Measurements from ENCODE around the gene KCNJ16. TPM values are rescaled to one million over a fixed set of nuclear protein-coding genes. Genes with fewer than 3 reads are reported as not detected.

KCNJ16 gene
- total and polyA plus RNA-seq, 9 of the 15 experiments (the other 6 are each of a cell fraction or from before 2014, with no cell fraction given): 0.01 to 0.75 (median 0.07) TPM; not detected in 4

DNA sequence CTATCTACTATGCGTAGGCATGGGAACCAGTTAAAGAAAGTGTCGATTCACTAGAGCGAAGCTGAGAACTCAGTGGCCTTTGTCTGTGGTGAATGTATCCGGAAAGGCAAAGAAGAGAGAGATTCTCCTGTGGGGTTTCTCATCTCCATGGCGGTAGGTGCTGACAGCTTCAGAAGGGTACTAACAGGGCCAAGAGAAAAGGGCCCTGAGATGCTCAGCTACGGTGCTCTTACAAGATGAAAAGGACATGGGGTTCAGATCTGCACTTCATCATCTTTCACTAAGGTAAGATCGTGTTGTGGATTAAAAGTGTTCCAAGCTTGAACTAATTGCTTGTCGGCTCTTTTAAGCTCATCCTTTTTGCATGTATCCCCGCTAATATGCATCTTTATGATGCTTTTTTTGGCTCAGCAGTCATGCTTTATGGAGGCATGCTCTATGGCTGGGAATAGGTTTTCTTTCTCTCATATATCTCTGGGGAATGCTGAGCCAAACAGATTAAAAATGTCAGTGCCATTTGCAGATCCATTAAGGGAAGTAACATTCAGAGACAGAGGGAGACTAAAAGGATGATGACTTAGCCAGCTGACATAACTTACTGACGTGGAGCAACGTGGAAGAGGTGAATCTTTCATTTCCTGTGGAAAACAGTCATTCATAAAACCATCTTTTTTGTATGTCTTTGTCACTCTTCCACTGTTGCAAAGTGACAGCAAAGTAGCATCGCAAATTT lies 29.9 kb downstream of the KCNJ16 start (continued):
- TF ChIP-seq, protein P1, sequence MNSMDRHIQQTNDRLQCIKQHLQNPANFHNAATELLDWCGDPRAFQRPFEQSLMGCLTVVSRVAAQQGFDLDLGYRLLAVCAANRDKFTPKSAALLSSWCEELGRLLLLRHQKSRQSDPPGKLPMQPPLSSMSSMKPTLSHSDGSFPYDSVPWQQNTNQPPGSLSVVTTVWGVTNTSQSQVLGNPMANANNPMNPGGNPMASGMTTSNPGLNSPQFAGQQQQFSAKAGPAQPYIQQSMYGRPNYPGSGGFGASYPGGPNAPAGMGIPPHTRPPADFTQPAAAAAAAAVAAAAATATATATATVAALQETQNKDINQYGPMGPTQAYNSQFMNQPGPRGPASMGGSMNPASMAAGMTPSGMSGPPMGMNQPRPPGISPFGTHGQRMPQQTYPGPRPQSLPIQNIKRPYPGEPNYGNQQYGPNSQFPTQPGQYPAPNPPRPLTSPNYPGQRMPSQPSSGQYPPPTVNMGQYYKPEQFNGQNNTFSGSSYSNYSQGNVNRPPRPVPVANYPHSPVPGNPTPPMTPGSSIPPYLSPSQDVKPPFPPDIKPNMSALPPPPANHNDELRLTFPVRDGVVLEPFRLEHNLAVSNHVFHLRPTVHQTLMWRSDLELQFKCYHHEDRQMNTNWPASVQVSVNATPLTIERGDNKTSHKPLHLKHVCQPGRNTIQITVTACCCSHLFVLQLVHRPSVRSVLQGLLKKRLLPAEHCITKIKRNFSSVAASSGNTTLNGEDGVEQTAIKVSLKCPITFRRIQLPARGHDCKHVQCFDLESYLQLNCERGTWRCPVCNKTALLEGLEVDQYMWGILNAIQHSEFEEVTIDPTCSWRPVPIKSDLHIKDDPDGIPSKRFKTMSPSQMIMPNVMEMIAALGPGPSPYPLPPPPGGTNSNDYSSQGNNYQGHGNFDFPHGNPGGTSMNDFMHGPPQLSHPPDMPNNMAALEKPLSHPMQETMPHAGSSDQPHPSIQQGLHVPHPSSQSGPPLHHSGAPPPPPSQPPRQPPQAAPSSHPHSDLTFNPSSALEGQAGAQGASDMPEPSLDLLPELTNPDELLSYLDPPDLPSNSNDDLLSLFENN (IDR thresholded peaks at IDR 0.05; ENCODE audit: low read depth in 2 of 2, low read length in 2 of 2): no peak
- TF ChIP-seq, protein P2, sequence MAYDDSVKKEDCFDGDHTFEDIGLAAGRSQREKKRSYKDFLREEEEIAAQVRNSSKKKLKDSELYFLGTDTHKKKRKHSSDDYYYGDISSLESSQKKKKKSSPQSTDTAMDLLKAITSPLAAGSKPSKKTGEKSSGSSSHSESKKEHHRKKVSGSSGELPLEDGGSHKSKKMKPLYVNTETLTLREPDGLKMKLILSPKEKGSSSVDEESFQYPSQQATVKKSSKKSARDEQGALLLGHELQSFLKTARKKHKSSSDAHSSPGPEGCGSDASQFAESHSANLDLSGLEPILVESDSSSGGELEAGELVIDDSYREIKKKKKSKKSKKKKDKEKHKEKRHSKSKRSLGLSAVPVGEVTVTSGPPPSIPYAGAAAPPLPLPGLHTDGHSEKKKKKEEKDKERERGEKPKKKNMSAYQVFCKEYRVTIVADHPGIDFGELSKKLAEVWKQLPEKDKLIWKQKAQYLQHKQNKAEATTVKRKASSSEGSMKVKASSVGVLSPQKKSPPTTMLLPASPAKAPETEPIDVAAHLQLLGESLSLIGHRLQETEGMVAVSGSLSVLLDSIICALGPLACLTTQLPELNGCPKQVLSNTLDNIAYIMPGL (CRISPR knock-in tag; IDR thresholded peaks at IDR 0.05): no peak
- TF ChIP-seq BRCA1 (IDR thresholded peaks at IDR 0.05) (no peak), BRCA1 (CRISPR knock-in tag; IDR thresholded peaks at IDR 0.05) (no peak), ZNF354B (CRISPR knock-in tag; IDR thresholded peaks at IDR 0.05) (no peak)
- TF ChIP-seq, protein P3, sequence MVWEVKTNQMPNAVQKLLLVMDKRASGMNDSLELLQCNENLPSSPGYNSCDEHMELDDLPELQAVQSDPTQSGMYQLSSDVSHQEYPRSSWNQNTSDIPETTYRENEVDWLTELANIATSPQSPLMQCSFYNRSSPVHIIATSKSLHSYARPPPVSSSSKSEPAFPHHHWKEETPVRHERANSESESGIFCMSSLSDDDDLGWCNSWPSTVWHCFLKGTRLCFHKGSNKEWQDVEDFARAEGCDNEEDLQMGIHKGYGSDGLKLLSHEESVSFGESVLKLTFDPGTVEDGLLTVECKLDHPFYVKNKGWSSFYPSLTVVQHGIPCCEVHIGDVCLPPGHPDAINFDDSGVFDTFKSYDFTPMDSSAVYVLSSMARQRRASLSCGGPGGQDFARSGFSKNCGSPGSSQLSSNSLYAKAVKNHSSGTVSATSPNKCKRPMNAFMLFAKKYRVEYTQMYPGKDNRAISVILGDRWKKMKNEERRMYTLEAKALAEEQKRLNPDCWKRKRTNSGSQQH (CRISPR knock-in tag; IDR thresholded peaks at IDR 0.05): no peak
